GM08714 (cell line): Measurements from ENCODE around the gene MRPS24.
A peak's percentile ranks its signal among the peaks of the same experiment; 100 is the strongest.

Experiments used
- H3K4me3 ChIP-seq: fragments of 200-500 bp; sonication (Bioruptor generic); 2 replicates; pipeline ENCODE4 v1.5.1; 2014; ENCODE audit warnings: mild to moderate bottlenecking, low read length, inconsistent platforms
- ZNF274 ChIP-seq: IDR thresholded peaks from 2 replicates; pipeline ENCODE4 v1.6.1; 2012; ENCODE audit warnings: mild to moderate bottlenecking, low read depth, low read length

Gene MRPS24

GRCh38 chr7:43868681-43869005 lies 674 bp downstream of the MRPS24 start:
- TF ChIP-seq ZNF274: no peak
- peak overlapping the region; percentile 72 for H3K4me3 ChIP-seq

DNA sequence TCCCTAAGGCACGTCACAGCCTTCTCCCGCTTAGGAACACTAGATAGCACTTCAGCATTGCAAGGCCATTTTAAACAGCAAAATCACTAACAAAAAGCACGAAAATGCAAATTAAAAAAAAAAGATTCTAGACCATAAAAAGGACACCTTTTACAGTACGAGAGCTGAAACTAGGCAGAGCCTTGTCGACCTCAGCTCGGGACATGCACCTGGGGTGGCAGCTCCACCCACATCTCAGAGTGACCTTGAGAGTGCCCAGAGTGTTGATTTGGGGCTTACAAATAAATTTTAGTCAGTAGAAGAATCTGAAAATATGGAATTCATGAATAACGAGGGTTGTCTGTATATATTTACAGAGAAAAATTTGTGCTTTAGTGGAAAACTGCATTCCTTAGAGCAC lies 1.1 kb downstream of the MRPS24 start:
- no peak for TF ChIP-seq ZNF274
- peak overlapping the region; percentile 72 for H3K4me3 ChIP-seq

- TF ChIP-seq ZNF274: no peak
- H3K4me3 ChIP-seq: no peak overlapping the region
Measured at GRCh38 chr7:43865277-43865676, 4.0 kb downstream of the MRPS24 start.

DNA sequence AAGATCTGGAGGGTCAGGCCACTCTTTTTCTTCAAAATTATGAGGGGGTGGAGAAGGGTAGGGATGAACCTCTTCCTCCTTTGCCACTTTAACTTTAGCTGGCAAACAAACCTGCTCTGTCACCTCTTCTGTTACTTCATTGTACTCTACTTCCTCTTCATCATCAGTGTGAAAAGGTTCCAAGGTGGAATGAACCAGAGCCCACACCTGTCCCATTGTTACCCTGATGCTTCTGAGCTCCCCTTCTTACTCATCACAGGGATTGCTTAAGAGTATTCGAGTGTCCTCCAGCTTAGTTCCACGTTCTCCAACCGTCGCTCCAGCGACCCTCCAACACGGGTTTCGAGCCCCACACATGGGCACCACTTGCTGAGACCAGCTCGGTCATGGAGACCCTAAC lies 5.2 kb downstream of the MRPS24 start:
- no peak overlapping the region for H3K4me3 ChIP-seq
- TF ChIP-seq ZNF274: no peak

GRCh38 chr7:43856996-43857395 lies 12.3 kb downstream of the MRPS24 start:
- TF ChIP-seq ZNF274: no peak
- no peak overlapping the region for H3K4me3 ChIP-seq

- no peak for TF ChIP-seq ZNF274
- H3K4me3 ChIP-seq: no peak overlapping the region
Measured at GRCh38 chr7:43856316-43856715, 13.0 kb downstream of the MRPS24 start.

DNA sequence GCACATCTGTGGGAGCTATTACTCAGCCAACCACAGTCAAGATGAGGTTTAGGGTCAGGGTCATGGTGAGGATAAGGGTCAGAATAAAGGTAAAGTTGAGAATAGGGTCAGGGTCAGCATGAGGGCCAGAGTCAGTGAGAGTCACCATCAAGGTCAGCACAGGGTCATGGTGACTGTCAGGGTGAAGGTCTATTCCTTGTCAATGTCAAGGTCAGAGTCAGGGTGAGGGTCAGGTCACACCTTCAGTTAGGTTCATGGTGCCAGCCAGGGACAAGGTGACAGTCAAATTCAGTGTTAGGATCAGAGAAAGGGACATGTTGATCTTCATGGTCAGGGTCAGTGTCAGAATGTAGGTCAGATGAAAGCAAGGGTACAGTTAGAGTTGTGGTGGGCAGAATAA lies 14.1 kb downstream of the MRPS24 start:
- H3K4me3 ChIP-seq: no peak overlapping the region
- no peak for TF ChIP-seq ZNF274

DNA sequence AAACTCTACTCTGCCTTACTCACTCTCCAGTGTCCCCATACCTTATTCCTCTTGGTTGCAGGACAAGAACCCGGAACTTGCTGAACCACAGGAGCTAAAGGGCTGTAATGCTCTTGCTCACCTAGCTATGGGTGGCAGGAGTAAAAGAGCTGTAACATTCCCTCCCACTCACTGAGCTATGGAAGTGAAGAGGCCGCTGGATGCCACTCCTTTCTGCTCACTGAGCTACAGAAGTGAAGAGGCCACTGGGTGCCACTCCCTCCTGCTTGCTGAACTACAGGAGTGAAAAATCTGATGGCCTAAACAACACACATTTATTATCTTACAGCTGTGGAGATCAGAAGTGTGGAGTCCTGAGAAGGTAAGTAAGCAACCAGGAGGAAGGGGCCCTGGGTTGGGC lies 17.5 kb downstream of the MRPS24 start:
- no peak for TF ChIP-seq ZNF274

GRCh38 chr7:43850348-43851116 lies 18.8 kb downstream of the MRPS24 start:
- H3K4me3 ChIP-seq: no peak overlapping the region
- no peak for TF ChIP-seq ZNF274

More for the DNA sequence above, 17.5 kb downstream of the MRPS24 start:
- no peak overlapping the region for H3K4me3 ChIP-seq

DNA sequence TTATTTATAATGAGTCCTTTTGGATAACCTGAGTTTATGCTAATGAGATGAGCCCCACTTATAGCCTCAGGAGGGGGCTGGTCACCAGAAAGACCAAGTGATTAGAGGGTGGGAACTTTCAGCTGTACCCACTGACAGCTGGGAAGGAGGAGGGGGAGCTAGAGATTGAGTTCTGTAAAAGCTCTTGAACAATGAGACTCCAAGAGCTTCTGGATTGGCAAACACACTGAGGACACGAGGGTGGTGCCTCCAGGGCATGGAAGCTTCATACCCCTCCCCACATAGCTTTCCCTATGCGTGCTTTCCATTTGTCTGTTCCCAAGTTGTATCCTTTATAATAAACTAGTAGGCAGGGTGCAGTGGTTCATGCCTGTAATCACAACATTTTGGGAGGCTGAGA lies 20.3 kb downstream of the MRPS24 start:
- H3K4me3 ChIP-seq: no peak overlapping the region
- TF ChIP-seq ZNF274: no peak

GRCh38 chr7:43847496-43847895 lies 21.8 kb downstream of the MRPS24 start:
- no peak overlapping the region for H3K4me3 ChIP-seq
- no peak for TF ChIP-seq ZNF274

DNA sequence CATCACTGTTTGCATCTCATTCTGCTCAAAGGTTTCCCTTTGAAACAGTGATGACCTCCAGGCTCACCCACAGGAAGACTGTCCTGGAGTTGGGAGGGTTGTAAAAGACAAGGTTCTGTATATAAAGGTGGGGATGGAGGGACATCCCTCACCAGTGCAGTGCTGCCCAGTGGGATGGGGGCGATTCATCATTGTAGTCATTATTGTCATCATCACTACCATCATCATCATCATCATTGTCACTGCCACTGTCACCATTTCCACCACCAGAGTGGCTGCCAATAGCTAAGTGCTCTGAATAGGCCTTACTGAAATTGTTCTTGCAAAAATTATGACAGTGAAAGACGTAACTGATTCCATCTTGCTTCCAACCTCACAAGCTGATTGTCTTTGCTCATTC lies 24.7 kb downstream of the MRPS24 start:
- TF ChIP-seq ZNF274: no peak

GRCh38 chr7:43844257-43844656 lies 25.1 kb downstream of the MRPS24 start:
- no peak overlapping the region for H3K4me3 ChIP-seq
- no peak for TF ChIP-seq ZNF274

More for the DNA sequence above, 24.7 kb downstream of the MRPS24 start:
- H3K4me3 ChIP-seq: no peak overlapping the region

- H3K4me3 ChIP-seq: no peak overlapping the region
- TF ChIP-seq ZNF274: no peak
Measured at GRCh38 chr7:43843296-43843695, 26.0 kb downstream of the MRPS24 start.

GRCh38 chr7:43838201-43838658 lies 31.1 kb downstream of the MRPS24 start:
- no peak overlapping the region; the same call in 1 of the 2 replicates for H3K4me3 ChIP-seq
- no peak for TF ChIP-seq ZNF274
